HFF-Myc (cell line): ENCODE results near the gene NLGN4Y.

Experiments
- DNase-seq: peaks from one replicate; pipeline ENCODE4 v3.0.0-alpha.2; 2011; ENCODE audit warnings: low read depth; ENCODE audit errors: extremely low read depth
- H3K4me3 ChIP-seq: replicated peaks from 2 replicates; pipeline ENCODE4 v1.5.1; 2011; ENCODE audit warnings: low read depth, mild to moderate bottlenecking, control low read depth, low read length
- CTCF ChIP-seq: IDR thresholded peaks from 2 replicates; pipeline ENCODE4 v1.5.1; 2012; ENCODE audit warnings: mild to moderate bottlenecking, low read depth, low read length, control low read depth; ENCODE audit errors: missing control alignments

The NLGN4Y gene

GRCh38 chrY:14822906-14823305 is 298.6 kb downstream of the NLGN4Y start:
- TF ChIP-seq CTCF, result no peak
- DNase-seq, result no peak
- H3K4me3 ChIP-seq, result no peak overlapping the region

- no peak for TF ChIP-seq CTCF
- H3K4me3 ChIP-seq, result no peak overlapping the region
- DNase-seq, result no peak
Measured at GRCh38 chrY:14824583-14824982, 300.3 kb downstream of the NLGN4Y start.

GRCh38 chrY:14825728-14826127 is 301.4 kb downstream of the NLGN4Y start:
- peak; percentile 10 for DNase-seq
- TF ChIP-seq CTCF, result no peak
- H3K4me3 ChIP-seq, result no peak overlapping the region

GRCh38 chrY:14828531-14828930 is 304.2 kb downstream of the NLGN4Y start:
- peak; percentile 3 for DNase-seq
- no peak for TF ChIP-seq CTCF
- no peak overlapping the region for H3K4me3 ChIP-seq

GRCh38 chrY:14829366-14829885 is 305.1 kb downstream of the NLGN4Y start:
- no peak for DNase-seq
- H3K4me3 ChIP-seq, result no peak overlapping the region
- no peak for TF ChIP-seq CTCF

GRCh38 chrY:14834103-14835060 is 310.1 kb downstream of the NLGN4Y start:
- TF ChIP-seq CTCF, result no peak
- peak; percentile 27 for DNase-seq
- no peak overlapping the region for H3K4me3 ChIP-seq
